Measurements from ENCODE around the gene DPYSL3.

- TF ChIP-seq EZH2 (IDR thresholded peaks at IDR 0.05) (no peak), CTCF (IDR thresholded peaks at IDR 0.05) (peak; percentile 55)
These were observed 45.7 kb downstream of the DPYSL3 start for GRCh38 chr5:147464211-147464610.

All from neural progenitor cell (in vitro differentiated cells).